ENCODE results near the gene ATF1. TPM values are rescaled to one million over a fixed set of nuclear protein-coding genes. Genes with fewer than 3 reads are reported as not detected.
"Not testable (repeated sequence)": the region's sequence is repeated elsewhere in the genome, so short reads cannot be mapped to it uniquely, and the experiment has no call there.

Gene ATF1
- total RNA-seq, 4 donors from 2014 or later = 10.0 to 19.4 (median 16.5) TPM

DNA sequence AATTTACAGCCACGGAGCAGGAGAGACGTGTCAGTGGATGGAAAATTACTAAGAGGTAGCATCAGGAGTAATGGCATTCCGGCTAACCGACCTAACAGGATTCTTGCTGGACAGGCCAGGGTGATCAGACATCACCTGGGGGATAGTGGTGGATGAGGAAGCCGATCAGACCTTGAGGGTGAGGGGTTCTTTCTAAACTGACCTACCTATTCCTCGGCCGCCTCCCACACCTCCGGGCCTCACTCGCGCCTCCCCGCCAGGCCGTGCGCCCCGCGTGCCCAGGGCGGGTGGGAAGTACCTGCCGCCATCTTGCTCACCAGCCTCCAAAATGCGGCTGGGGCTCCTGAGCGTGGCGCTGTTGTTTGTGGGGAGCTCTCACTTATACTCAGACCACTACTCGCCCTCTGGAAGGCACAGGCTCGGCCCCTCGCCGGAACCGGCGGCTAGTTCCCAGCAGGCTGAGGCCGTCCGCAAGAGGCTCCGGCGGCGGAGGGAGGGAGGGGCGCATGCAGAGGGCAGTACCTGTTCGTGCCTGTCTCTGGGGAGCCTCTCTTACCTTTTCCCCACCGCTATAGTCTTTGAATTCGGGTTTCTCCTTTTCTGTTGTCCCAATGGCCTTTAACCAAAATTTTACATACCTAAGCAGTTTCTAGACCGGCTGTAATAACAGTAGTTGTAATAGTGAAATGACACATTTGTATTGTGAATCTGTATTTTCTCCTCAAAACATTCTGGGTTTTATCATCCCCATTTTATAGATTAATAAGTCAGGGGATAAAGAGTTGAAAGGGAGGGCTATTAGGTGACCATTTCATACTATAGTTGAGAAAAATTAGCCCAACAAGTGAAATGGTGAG is 79.0 kb downstream of the ATF1 start, which contains the start of gene TMPRSS12:
TMPRSS12 (plus strand) TSS at position 290 of the 857 bp plus-strand sequence; CDS start at position 329, 39 bp downstream.
- peak within 1 kb of the TSS in 1 of 4 donors; percentile 18 for H3K4me3 ChIP-seq
- H3K9me3 ChIP-seq = no peaks in the 10 kb centered on the region
- peaks cover 7% of the 10 kb centered on the region for H3K27me3 ChIP-seq
- H3K27ac ChIP-seq = no peak within 1 kb of the TSS
- TF ChIP-seq POLR2AphosphoS5 (IDR thresholded peaks at IDR 0.05) (no peak), EP300 (IDR thresholded peaks at IDR 0.05; ENCODE audit: low read depth) (no peak), POLR2A (IDR thresholded peaks at IDR 0.05) (no peak)
- TF ChIP-seq, protein P1, sequence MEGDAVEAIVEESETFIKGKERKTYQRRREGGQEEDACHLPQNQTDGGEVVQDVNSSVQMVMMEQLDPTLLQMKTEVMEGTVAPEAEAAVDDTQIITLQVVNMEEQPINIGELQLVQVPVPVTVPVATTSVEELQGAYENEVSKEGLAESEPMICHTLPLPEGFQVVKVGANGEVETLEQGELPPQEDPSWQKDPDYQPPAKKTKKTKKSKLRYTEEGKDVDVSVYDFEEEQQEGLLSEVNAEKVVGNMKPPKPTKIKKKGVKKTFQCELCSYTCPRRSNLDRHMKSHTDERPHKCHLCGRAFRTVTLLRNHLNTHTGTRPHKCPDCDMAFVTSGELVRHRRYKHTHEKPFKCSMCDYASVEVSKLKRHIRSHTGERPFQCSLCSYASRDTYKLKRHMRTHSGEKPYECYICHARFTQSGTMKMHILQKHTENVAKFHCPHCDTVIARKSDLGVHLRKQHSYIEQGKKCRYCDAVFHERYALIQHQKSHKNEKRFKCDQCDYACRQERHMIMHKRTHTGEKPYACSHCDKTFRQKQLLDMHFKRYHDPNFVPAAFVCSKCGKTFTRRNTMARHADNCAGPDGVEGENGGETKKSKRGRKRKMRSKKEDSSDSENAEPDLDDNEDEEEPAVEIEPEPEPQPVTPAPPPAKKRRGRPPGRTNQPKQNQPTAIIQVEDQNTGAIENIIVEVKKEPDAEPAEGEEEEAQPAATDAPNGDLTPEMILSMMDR (IDR thresholded peaks at IDR 0.05) = no peak
- in situ Hi-C loops (cut with MboI; ENCODE audit: low pct_ligation_motif_present in 1 of 4, low pct_unique_long_range_greater_than_20kb in 1 of 4, low sequenced_read_pairs in 3 of 4) (loop anchor here in 1 of 4 donors (25.0 kb wide), 1 partner anchor 119 kb away; the partner anchor contains the start of gene HIGD1C), intact Hi-C loops (cut with DNase I; ENCODE audit: low total_unique reads) (no loop called here)
- H3K36me3 ChIP-seq = no peaks in the 10 kb centered on the region
- DNase-seq = no peak
- 44 to 68% methylated on average over 5 to 36 of the region's 36 CpGs for WGBS, 2 donors (ENCODE audit: low coverage in 1 of 2)
- H3K4me1 ChIP-seq = no peaks in the 10 kb centered on the region

DNA sequence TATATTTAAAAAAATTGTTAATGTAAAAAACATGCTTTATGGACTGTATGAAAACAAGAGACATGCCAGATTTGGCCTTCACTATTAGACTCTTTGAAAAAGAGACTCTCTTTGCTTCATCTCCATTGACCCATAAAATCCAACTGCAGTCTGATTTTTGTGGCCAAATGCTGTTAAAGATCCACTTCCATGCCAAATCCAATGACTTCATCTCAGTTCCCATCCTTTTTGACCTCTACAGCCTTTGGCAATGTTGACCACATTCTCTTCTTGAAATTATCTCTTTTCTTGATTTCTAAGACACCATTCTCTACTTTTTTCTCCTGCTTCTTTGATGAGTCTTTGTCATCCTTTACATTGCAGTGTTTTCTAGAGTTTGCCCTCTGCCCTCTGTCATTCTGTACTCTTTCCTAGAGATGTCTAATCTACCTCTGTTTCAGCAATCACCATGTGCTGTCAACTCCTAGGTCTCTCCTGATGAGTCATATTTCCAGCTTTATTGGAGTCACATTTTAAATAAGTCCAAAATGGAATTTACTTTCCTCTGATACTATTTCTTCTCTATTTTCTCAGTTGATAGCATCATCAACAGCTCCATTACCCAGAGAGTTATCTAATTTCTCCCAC is 81.2 kb downstream of the ATF1 start:
- TF ChIP-seq, protein P1 (IDR thresholded peaks at IDR 0.05) = no peak
- TF ChIP-seq EP300 (IDR thresholded peaks at IDR 0.05; ENCODE audit: low read depth) (no peak), POLR2A (IDR thresholded peaks at IDR 0.05) (no peak), POLR2AphosphoS5 (IDR thresholded peaks at IDR 0.05) (no peak)
- Histone ChIP-seq H3K9me3 (no peaks in the 10 kb centered on the region), H3K4me3 (no peak overlapping the region), H3K27ac (no peak overlapping the region), H3K36me3 (no peaks in the 10 kb centered on the region), H3K4me1 (no peaks in the 10 kb centered on the region), H3K27me3 (peaks cover 7% of the 10 kb centered on the region)
- no peak for DNase-seq
- intact Hi-C loops (cut with DNase I; ENCODE audit: low total_unique reads) = no loop called here
- in situ Hi-C loops (cut with MboI; ENCODE audit: low pct_ligation_motif_present in 1 of 4, low pct_unique_long_range_greater_than_20kb in 1 of 4, low sequenced_read_pairs in 3 of 4) = loop anchor here in 1 of 4 donors (25.0 kb wide), 1 partner anchor 117 kb away; the partner anchor contains the start of gene HIGD1C

GRCh38 chr12:50848963-50849362 is 85.1 kb downstream of the ATF1 start:
- no peaks in the 10 kb centered on the region for H3K36me3 ChIP-seq
- TF ChIP-seq POLR2AphosphoS5 (IDR thresholded peaks at IDR 0.05) (no peak), POLR2A (IDR thresholded peaks at IDR 0.05) (no peak), EP300 (IDR thresholded peaks at IDR 0.05; ENCODE audit: low read depth) (no peak)
- TF ChIP-seq, protein P1 (IDR thresholded peaks at IDR 0.05) = no peak
- intact Hi-C loops (cut with DNase I; ENCODE audit: low total_unique reads) = no loop called here

GRCh38 chr12:50855218-50855617 is 91.3 kb downstream of the ATF1 start:
- 100% methylated on average over 1 of the region's 1 CpG for WGBS, 2 donors (ENCODE audit: low coverage in 1 of 2)
- H3K36me3 ChIP-seq; H3K4me3 ChIP-seq; H3K27me3 ChIP-seq; H3K9me3 ChIP-seq; intact Hi-C loops (cut with DNase I; ENCODE audit: low total_unique reads); H3K4me1 ChIP-seq; in situ Hi-C loops (cut with MboI; ENCODE audit: low pct_ligation_motif_present in 1 of 4, low pct_unique_long_range_greater_than_20kb in 1 of 4, low sequenced_read_pairs in 3 of 4); H3K27ac ChIP-seq; DNase-seq: not testable (repeated sequence)

More at GRCh38 chr12:50848963-50849362, 85.1 kb downstream of the ATF1 start:
- no peaks in the 10 kb centered on the region for H3K27me3 ChIP-seq
- no peak for DNase-seq
- in situ Hi-C loops (cut with MboI; ENCODE audit: low pct_ligation_motif_present in 1 of 4, low pct_unique_long_range_greater_than_20kb in 1 of 4, low sequenced_read_pairs in 3 of 4) = loop anchor here in 1 of 4 donors (25.0 kb wide), 1 partner anchor 113 kb away; the partner anchor contains the start of gene HIGD1C
- H3K27ac ChIP-seq = no peak overlapping the region
- whole genome bisulfite sequencing, 2 donors (ENCODE audit: low coverage in 1 of 2) = 95 to 96% methylated on average over 2 of the region's 2 CpGs
- no peaks in the 10 kb centered on the region for H3K4me1 ChIP-seq
- H3K9me3 ChIP-seq = peaks cover 0 to 4% of the 10 kb centered on the region in 2 donors
- H3K4me3 ChIP-seq = no peak overlapping the region

DNA sequence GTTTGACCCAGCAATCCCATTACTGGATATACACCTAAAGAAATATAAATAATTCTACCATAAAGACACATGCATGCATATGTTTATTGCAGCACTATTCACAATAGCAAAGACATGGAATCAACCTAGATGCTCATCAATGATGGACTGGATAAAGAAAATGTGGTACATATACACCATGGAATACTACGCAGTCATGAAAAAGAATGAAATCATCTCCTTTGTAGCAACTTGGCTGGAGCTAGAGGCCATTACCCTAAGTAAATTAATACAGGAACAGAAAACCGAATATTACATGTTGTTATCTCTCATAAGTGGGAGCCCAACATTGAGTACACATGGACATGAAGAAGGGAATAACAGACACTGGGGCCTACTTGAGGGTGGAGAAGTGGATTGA is 91.8 kb downstream of the ATF1 start:
- intact Hi-C loops (cut with DNase I; ENCODE audit: low total_unique reads); H3K9me3 ChIP-seq; H3K36me3 ChIP-seq; H3K4me1 ChIP-seq; H3K4me3 ChIP-seq; H3K27me3 ChIP-seq; DNase-seq; H3K27ac ChIP-seq; in situ Hi-C loops (cut with MboI; ENCODE audit: low pct_ligation_motif_present in 1 of 4, low pct_unique_long_range_greater_than_20kb in 1 of 4, low sequenced_read_pairs in 3 of 4): not testable (repeated sequence)
- WGBS, 2 donors (ENCODE audit: low coverage in 1 of 2) = 86 to 90% methylated on average over 2 of the region's 2 CpGs

Data from transverse colon (tissue), 4 donors.